GM19035 (cell line): ENCODE results near the gene PHTF1.
A peak's percentile ranks its signal among the peaks of the same experiment; 100 is the strongest.
"Not testable (repeated sequence)": the region's sequence is repeated elsewhere in the genome, so short reads cannot be mapped to it uniquely, and the experiment has no call there.

Source experiments
- ATAC-seq: cut with Tn5 transposase; IDR thresholded peaks from one replicate; pipeline ENCODE4 v1.9.1; 2021; ENCODE audit not compliant: unreplicated experiment

The PHTF1 gene

GRCh38 chr1:113779542-113779941, 20.3 kb upstream of the PHTF1 start:
- ATAC-seq: no peak

GRCh38 chr1:113777561-113777960, 18.3 kb upstream of the PHTF1 start:
- ATAC-seq: no peak

GRCh38 chr1:113770031-113770430, 10.7 kb upstream of the PHTF1 start:
- no peak for ATAC-seq

GRCh38 chr1:113769601-113769970, 10.3 kb upstream of the PHTF1 start:
- ATAC-seq: no peak

DNA sequence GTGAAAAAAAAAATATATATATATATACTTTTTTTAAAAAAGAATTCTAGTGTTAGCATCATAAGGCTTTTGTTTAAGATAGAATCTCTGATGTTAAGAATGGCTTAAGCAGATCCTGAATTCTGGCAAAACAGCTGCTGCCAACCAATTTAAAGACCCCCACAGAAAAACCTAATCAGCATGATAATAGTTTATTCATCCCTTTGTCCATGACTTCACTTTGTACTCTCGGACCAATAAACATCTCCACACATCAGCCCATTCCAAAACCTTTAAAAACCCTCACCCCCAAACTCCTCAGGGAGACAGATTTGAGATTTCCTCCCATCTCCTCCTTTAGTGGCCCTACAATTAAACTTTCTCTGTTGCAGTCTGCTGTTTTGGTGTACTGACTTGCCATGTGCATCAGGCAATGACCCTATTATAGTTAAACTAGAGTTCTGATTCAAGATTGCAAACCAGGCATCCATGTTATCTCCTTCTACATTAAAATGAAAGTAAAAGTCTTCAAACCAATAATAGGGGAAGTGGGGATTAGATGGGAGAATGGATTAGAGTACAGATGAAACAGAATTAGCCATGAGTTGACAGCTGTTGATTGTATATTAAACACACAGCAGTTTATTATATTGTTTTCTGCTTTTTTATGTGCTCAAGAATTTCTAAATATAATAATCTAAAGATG, 9.8 kb upstream of the PHTF1 start:
- no peak for ATAC-seq

GRCh38 chr1:113765306-113766230, 6.3 kb upstream of the PHTF1 start:
- no peak for ATAC-seq

DNA sequence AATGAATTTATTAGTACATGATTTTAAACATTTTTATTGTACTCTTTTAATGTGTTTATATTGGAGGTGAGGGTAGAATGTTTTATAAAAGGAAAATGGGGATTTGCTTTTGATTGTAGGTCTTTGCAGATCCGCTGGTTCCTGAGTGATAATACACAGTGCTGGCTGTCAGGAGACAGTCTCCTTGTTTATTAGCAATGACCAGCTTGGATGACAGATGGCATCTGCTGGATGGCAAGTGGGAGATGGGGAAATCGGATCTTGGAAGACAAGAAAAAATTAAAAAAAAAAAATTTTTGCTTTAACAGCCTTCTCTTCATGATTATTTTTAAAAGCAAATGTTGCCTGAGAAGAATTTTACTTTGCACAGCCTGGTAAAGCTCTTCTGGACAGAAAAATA, 4.4 kb upstream of the PHTF1 start:
- no peak for ATAC-seq

- no peak for ATAC-seq
Observed at GRCh38 chr1:113761937-113762336, 2.7 kb upstream of the PHTF1 start.

DNA sequence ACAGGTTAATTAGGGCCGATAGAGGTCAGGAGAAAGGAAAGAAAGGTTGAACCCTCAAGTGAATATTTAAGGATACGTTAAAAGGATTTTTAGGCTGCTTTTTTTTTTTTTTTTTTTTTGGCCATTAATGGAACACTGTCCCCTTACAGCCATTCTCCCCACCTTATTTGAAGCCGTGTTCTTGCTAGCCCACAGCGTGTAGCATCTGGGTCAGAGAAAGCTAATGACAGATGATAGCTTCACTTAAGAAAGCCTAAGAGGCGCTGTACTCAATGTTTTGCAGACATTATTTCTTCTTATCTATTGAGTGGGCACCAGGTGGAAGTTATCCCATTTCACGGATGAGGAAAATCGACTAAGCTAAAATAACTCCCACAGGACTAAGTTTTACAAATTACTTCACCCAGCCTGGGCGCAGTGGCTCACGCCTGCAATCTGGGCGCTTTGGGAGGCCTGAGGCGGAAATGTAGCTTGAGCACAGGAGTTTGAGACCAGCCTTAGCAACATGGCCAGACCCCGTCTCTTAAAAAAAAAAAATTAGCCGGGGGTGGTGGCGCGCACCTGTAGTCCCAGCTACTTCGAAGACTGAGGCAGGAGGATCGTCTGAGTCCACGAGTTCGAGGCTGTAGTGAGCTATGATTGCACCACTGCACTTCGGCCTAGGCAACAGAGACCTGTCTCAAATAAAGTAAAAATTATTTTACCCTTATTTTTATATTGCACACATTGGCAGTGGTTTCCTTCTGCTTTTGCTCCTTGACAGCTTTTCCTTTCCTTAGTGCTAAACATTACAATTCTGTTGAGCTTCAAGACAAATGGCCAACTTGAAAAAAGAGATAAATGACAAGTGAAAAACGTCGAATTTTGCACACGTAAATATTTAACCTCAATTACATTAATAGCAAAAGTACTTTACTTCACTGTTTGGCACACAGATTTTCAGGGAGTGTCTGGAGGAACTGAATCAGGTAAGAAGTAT, 1.1 kb upstream of the PHTF1 start:
- ATAC-seq: no peak

DNA sequence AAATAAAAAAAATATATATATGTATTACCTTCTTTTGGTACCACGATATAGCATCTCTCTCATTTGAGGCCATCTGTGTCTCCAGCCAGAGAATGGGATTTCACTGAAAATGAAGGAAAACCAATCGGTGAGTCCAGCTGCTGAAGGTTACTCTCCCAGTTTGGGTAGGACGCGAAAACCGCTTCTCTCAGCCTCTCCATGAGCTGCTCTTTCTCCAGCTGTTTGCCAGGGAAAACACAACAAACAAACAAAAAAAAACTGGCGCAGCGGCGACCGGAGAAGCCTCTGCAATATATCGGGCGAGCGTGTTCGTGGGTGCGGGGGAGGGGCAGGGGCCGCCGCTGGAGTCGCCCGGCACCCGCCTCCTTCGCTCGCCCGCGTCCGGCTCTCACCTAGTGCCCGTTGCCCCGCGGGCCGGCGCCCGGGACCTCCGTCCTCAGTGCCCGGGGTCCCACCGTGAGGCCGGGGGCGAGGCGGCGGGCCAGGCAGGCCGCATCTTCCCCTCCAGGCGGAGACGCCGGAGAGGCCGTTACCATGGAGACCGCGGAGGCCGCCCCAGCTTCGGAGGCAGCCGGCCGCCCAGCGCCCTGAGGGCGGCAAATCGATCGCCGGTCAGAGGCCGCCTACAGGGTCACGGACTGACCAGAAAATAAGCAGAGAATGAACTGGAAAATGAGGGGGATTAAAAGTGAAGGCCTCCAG, 504 bp downstream of the PHTF1 start:
- ATAC-seq: peak; percentile 69

DNA sequence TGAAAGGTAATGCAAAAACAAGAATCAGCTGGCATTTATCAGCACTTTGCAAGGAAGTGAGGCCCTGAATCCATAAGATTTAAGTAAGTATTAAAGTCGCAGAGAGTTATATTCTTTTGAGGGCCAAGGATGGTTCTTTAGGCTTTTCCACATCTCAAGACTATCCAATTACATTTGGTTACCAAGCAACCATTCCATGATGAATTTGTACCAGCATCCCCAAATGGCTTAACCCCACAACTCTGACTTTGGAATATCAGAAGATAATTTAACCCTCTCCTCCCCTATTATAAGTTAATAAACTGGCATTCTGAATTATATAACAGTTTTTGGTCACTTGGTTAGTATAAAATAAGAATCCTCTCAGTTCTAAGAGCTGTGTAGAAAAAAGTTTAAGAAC, 2.8 kb downstream of the PHTF1 start:
- ATAC-seq: no peak

- ATAC-seq: not testable (repeated sequence)
Observed at GRCh38 chr1:113753333-113753732, 6.0 kb downstream of the PHTF1 start.

DNA sequence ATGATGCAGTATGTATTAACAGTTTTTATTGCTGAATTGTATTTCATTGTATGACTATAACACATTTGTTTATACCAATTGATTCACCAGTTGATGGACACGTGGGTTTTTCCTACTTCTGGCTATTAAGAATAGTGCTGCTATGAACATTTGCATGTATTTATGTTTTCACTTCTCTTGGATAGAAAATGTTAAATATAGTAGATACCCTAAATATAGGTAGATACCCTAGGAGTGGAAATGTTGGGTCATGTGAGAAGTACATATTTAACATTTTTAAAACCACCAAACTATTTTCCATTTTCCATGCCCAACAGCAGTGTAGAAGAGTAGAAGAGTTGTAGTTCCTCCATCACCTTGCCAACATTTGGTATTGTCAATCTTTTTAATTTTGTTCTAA, 7.8 kb downstream of the PHTF1 start:
- ATAC-seq: no peak

DNA sequence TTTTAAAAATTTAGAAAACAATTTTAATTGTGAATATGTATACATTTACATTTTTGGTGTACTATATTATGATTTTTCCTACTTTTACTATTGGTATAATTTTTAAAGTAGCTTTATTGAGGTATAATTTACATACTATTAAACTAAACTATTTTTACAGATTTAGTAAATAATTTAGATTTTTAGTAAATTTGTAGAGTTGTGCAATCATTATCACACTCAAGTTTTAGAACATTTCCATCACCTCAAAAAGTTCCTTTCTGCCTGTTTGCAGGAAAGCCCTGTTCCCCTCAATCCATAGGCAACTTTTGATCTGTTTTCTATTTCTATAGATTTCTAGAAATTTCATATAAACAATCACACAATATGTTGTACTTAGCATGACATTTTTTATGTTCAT, 8.2 kb downstream of the PHTF1 start:
- no peak for ATAC-seq

GRCh38 chr1:113749402-113749801, 9.9 kb downstream of the PHTF1 start:
- ATAC-seq: no peak

DNA sequence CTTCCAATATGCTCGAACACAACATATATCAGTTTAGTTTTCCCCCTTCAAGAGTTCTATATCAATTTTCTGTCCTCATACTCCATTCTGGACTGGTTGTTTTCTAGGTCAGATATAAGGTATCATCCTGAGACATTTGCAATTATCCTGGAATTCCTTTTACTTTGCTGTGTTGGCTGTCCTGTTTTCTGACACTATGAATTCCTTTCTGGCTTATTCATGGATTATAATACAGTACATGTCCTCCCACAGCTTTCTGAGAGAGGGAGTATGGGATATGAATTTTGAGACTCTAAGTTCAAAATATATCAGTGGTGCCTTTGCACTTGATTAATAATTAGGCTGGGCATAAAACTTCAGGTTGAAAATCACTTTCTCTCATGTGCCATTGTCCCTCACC, 11.9 kb downstream of the PHTF1 start:
- no peak for ATAC-seq

DNA sequence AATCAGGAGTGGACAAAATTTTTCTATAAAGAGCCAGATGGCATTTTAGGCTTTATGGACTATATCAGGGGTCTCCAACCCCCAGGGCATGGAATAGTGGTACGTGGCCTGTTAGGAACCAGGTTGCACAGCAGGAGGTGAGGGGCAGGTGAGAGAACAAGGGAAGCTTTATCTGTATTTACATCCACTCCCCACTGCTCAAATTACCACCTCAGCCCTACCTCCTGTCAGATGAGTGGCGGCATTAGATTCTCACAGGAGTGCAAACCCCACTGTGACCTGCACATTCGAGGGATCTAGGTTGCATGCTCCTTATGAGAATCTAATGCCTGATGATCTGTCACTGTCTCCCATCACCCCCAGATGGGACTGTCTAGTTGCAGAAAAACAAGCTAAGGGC, 13.9 kb downstream of the PHTF1 start:
- ATAC-seq: no peak

GRCh38 chr1:113744114-113744513, 15.2 kb downstream of the PHTF1 start:
- no peak for ATAC-seq

- peak; percentile 65 for ATAC-seq
Observed at GRCh38 chr1:113742515-113742914, 16.8 kb downstream of the PHTF1 start.

GRCh38 chr1:113734357-113735055, 24.8 kb downstream of the PHTF1 start:
- no peak for ATAC-seq
